HepG2 (cell line): ENCODE measurements around the gene SAMD10. TPM values are rescaled to one million over a fixed set of nuclear protein-coding genes. Genes with fewer than 3 reads are reported as not detected.

ENCODE experiments used
- ATAC-seq: fragments of 200-7000 bp; cut with Tn5 transposase; 3 replicates; pipeline ENCODE4 v1.9.1; 2020; ENCODE audit warnings: mild to moderate bottlenecking, moderate library complexity
- BruUV-seq: library from RNA; stranded (reverse); fragments of 400-500 nt; replicated peaks from 2 replicates; lab custom pipeline; 2021; lab: Mats Ljungman, UMichigan
- CTCF ChIA-PET: fragments of 300-600 bp; formaldehyde crosslinking; extraction: SDS; loops from one replicate; lab custom pipeline; 2021; ENCODE audit warnings: low total read pairs, inconsistent platforms, low intra/inter-chr PET ratio; lab: Yijun Ruan, JAX
- POLR2A ChIA-PET: fragments of 350-600 bp; sonication (Branson Sonifier 250); formaldehyde crosslinking; loops from one replicate; lab custom pipeline; 2020; ENCODE audit warnings: antibody characterized with exemption, inconsistent platforms; lab: Yijun Ruan, JAX
- DNase-seq: peaks from one replicate; pipeline ENCODE4 v3.0.0-alpha.2; 2015; ENCODE audit warnings: low spot score
- FAIRE-seq: peaks from 3 replicates; lab custom pipeline; 2011; peaks lifted over from hg19 to GRCh38; lab: Jason Lieb, UNC
- H2AFZ ChIP-seq: one replicate; pipeline ENCODE4 v1.6.1; 2011; ENCODE audit warnings: low read length, inconsistent platforms
- H3K27ac ChIP-seq: fragments of 300-600 bp; 3 replicates; pipeline ENCODE4 v1.8.0; 2011; ENCODE audit warnings: mixed run types, mild to moderate bottlenecking, mixed read lengths, low read length, inconsistent platforms; ENCODE audit not compliant: insufficient read depth; ENCODE audit errors: extremely low read length
- H3K27me3 ChIP-seq, 2 experiments: fragments of 200-600 bp in 1 of 2; 2 replicates in 1 of 2; 3 replicates in 1 of 2; pipeline versions ENCODE4 v1.6.0 to v1.8.0; 2011; ENCODE audit warnings: low read length in 2 of 2, mild to moderate bottlenecking in 2 of 2, moderate library complexity in 2 of 2, inconsistent platforms in 1 of 2; ENCODE audit not compliant: insufficient read depth in 2 of 2, control insufficient read depth in 1 of 2
- H3K36me3 ChIP-seq, 2 experiments: fragments of 200-600 bp in 1 of 2; replicated peaks in 1 of 2; 2 replicates in 1 of 2; 3 replicates in 1 of 2; pipeline versions ENCODE4 v1.5.1 to v1.8.0; 2011; ENCODE audit warnings: low read length in 2 of 2, inconsistent platforms in 1 of 2; ENCODE audit not compliant: insufficient read depth in 2 of 2, control insufficient read depth in 1 of 2
- H3K4me1 ChIP-seq: 2 replicates; pipeline ENCODE4 v1.5.1; 2012; ENCODE audit warnings: low read length, inconsistent platforms; ENCODE audit not compliant: insufficient read depth
- H3K4me2 ChIP-seq: 2 replicates; pipeline ENCODE4 v1.6.0; 2011; ENCODE audit warnings: low read depth, low read length, inconsistent platforms
- H3K4me3 ChIP-seq, 3 experiments: fragments of 200-600 bp in 1 of 3; sonication (generic), shearing (Covaris generic) in 1 of 3; replicated peaks in 1 of 3; 2 replicates each; pipeline ENCODE4 v1.5.1; 2011 to 2016; ENCODE audit warnings: low read length in 3 of 3, inconsistent platforms in 2 of 3, low read depth in 2 of 3, mild to moderate bottlenecking in 2 of 3, control low read depth in 1 of 3, mixed read lengths in 1 of 3; ENCODE audit not compliant: insufficient read depth in 1 of 3
- H3K79me2 ChIP-seq: one replicate; pipeline ENCODE4 v1.6.1; 2011; ENCODE audit warnings: low read length, inconsistent platforms; ENCODE audit not compliant: insufficient read depth
- H3K9ac ChIP-seq: 2 replicates; pipeline ENCODE4 v1.6.0; 2011; ENCODE audit warnings: mild to moderate bottlenecking, low read depth, low read length, inconsistent platforms; ENCODE audit not compliant: insufficient read depth
- H3K9me3 ChIP-seq: 2 replicates; pipeline ENCODE4 v1.5.1; 2012; ENCODE audit warnings: mild to moderate bottlenecking, low read length
- H4K20me1 ChIP-seq: 2 replicates; pipeline ENCODE4 v1.6.0; 2011; ENCODE audit warnings: inconsistent platforms, mild to moderate bottlenecking, low read length, moderate library complexity; ENCODE audit not compliant: insufficient read depth
- AGO2 ChIP-seq: fragments of 200-400 bp; formaldehyde crosslinking; optimal IDR thresholded peaks from 2 replicates; pipeline ENCODE3; 2017; ENCODE audit warnings: mild to moderate bottlenecking, low read depth, low read length, moderate library complexity
- ATF3 ChIP-seq: sonication (generic); formaldehyde crosslinking; IDR thresholded peaks from 2 replicates; pipeline ENCODE4 v1.4.0; 2020; ENCODE audit warnings: missing genetic modification reagents
- CTCF ChIP-seq: sonication (generic); formaldehyde crosslinking; IDR thresholded peaks from 2 replicates; pipeline ENCODE4 v1.5.0; 2020; ENCODE audit warnings: mild to moderate bottlenecking, missing genetic modification reagents, moderate library complexity
- ESRRA ChIP-seq: sonication (generic); formaldehyde crosslinking; IDR thresholded peaks from 2 replicates; pipeline ENCODE4 v1.5.1; 2020; ENCODE audit warnings: mild to moderate bottlenecking, low read depth, missing genetic modification reagents
- MED13 ChIP-seq: sonication (generic); formaldehyde crosslinking; IDR thresholded peaks from 2 replicates; pipeline ENCODE4 v1.5.0; 2020; ENCODE audit warnings: missing genetic modification reagents
- NFIB ChIP-seq: sonication (generic); formaldehyde crosslinking; IDR thresholded peaks from 2 replicates; pipeline ENCODE4 v1.9.0; 2021; ENCODE audit warnings: missing genetic modification reagents, mild to moderate bottlenecking, borderline replicate concordance
- SP4 ChIP-seq: sonication (generic); formaldehyde crosslinking; IDR thresholded peaks from 2 replicates; pipeline ENCODE4 v1.8.1; 2023; ENCODE audit warnings: mild to moderate bottlenecking, missing genetic modification reagents
- ZFY ChIP-seq: sonication (generic); formaldehyde crosslinking; IDR thresholded peaks from 2 replicates; pipeline ENCODE4 v1.4.0; 2020; ENCODE audit warnings: missing genetic modification reagents
- ZNF225 ChIP-seq: sonication (generic); formaldehyde crosslinking; IDR thresholded peaks from 2 replicates; pipeline ENCODE4 v1.4.0; 2020; ENCODE audit warnings: mild to moderate bottlenecking, missing genetic modification reagents
- ZNF333 ChIP-seq: sonication (generic); formaldehyde crosslinking; IDR thresholded peaks from 2 replicates; pipeline ENCODE4 v1.4.0; 2020; ENCODE audit warnings: mild to moderate bottlenecking, missing genetic modification reagents, borderline replicate concordance
- ZNF605 ChIP-seq: sonication (generic); formaldehyde crosslinking; IDR thresholded peaks from 2 replicates; pipeline ENCODE4 v1.8.0; 2022; ENCODE audit warnings: mild to moderate bottlenecking, missing genetic modification reagents
- ZNF687 ChIP-seq: sonication (generic); formaldehyde crosslinking; IDR thresholded peaks from 2 replicates; pipeline ENCODE4 v1.5.1; 2020; ENCODE audit warnings: mild to moderate bottlenecking, missing genetic modification reagents, moderate library complexity
- ZNF776 ChIP-seq: sonication (generic); formaldehyde crosslinking; IDR thresholded peaks from 2 replicates; pipeline ENCODE4 v1.4.0; 2020; ENCODE audit warnings: mild to moderate bottlenecking, missing genetic modification reagents
- ZNF790 ChIP-seq: sonication (generic); formaldehyde crosslinking; IDR thresholded peaks from 2 replicates; pipeline ENCODE4 v1.8.0; 2022; ENCODE audit warnings: missing genetic modification reagents, mild to moderate bottlenecking, borderline replicate concordance
- WGBS: methylation state at CpG from one replicate; pipeline ENCODE4 v1.1.6; 2017; ENCODE audit warnings: low lambda C conversion rate; 5-methylcytosine and 5-hydroxymethylcytosine counted together
- in situ Hi-C: cut with HindIII; loops from 2 replicates; pipeline ENCODE4 v1.10.0; 2017; ENCODE audit warnings: low pct_unique_long_range_greater_than_20kb; ENCODE audit not compliant: extremely low pct_ligation_motif_present
- intact Hi-C: fragments of 100-400 bp; cut with micrococcal nuclease; formaldehyde crosslinking; loops from one replicate; pipeline ENCODE4 v1.10.0; 2022; ENCODE audit not compliant: unreplicated experiment
- polyA plus RNA-seq, 8 experiments: library from polyadenylated mRNA; depleted of rRNA in 3 of 8; stranded (reverse) in 7 of 8; unstranded in 1 of 8; fragments of >200 nt; fragmentation: Illumina TruSeq in 4 of 8; extraction: Trizol in 4 of 8; gene quantifications; 2 replicates each; pipeline versions ENCODE4 v1.2.1 to v1.2.3, GENCODE V29; 2011 to 2016; ENCODE audit warnings: low read depth in 4 of 8, missing spikeins in 1 of 8, mixed read lengths in 1 of 8; ENCODE audit not compliant: insufficient read depth in 1 of 8
- total RNA-seq, 5 experiments: library from RNA; depleted of rRNA; stranded (reverse); fragments of >200 nt; fragmentation: Illumina TruSeq; extraction: Trizol; gene quantifications; 2 replicates each; pipeline ENCODE4 v1.2.3, GENCODE V29; 2016; ENCODE audit warnings: low read depth in 1 of 5

SAMD10 gene
- total and polyA plus RNA-seq, 2 of the 13 experiments (the other 11 are each of a cell fraction or from before 2014, with no cell fraction given) = 6.1 to 11.0 TPM

- Histone ChIP-seq H4K20me1 (no peaks in the 10 kb centered on the region; the same call in 1 of the 2 replicates), H3K27me3 (no peaks in the 10 kb centered on the region; a peak in 1 of 5 replicates), H3K9me3 (no peaks in the 10 kb centered on the region), H2AFZ (no peak overlapping the region), H3K9ac (no peak overlapping the region), H3K4me1 (peaks cover 52% of the 10 kb centered on the region), H3K27ac (no peak overlapping the region), H3K4me3 (no peak overlapping the region), H3K79me2 (no peaks in the 10 kb centered on the region), H3K4me2 (no peak overlapping the region), H3K36me3 (no peaks in the 10 kb centered on the region; a peak in 2 of 5 replicates)
- in situ Hi-C loops = loop anchor here (5.0 kb wide), 1 partner anchor 83 kb away; no protein-coding TSS in a partner anchor
- 88% methylated on average over 19 of the region's 19 CpGs for WGBS
- CTCF ChIA-PET = interaction anchor here (1.1 to 2.4 kb wide), 9 partner anchors 19 to 437 kb away, joined by 3 to 18 read pairs (median 5); partner anchors contain the start of genes ARFRP1 and ZGPAT
- POLR2A ChIA-PET = interaction anchor here (0.8 to 2.7 kb wide), 11 partner anchors 17 to 437 kb away, joined by 3 to 17 read pairs (median 4); partner anchors contain the start of genes HELZ2, PTK6, TPD52L2 and UCKL1
- BruUV-seq = no TSS peak
- FAIRE-seq (no peak), DNase-seq (no peak), ATAC-seq (no peak)
- intact Hi-C loops = loop anchor here (5.0 kb wide), 1 partner anchor 437 kb away; the partner anchor contains the start of gene PTK6
- TF ChIP-seq ZFY (CRISPR knock-in tag) (0 out of 2 replicates have a peak, but pooled peaks have one; percentile 2), ZNF687 (CRISPR knock-in tag) (no peak), CTCF (CRISPR knock-in tag) (0 out of 2 replicates have a peak, but pooled peaks have one; percentile 5), ZNF790 (CRISPR knock-in tag) (no peak), ZNF605 (CRISPR knock-in tag) (0 out of 2 replicates have a peak, but pooled peaks have one; percentile 41), ZNF776 (CRISPR knock-in tag) (0 out of 2 replicates have a peak, but pooled peaks have one; percentile 1), AGO2 (peak; percentile 12), ZNF225 (no peak), MED13 (CRISPR knock-in tag) (no peak), ESRRA (no peak), ZNF333 (CRISPR knock-in tag) (no peak), ATF3 (CRISPR knock-in tag) (0 out of 2 replicates have a peak, but pooled peaks have one; percentile 0), SP4 (CRISPR knock-in tag) (0 out of 2 replicates have a peak, but pooled peaks have one; percentile 46), NFIB (CRISPR knock-in tag) (0 out of 2 replicates have a peak, but pooled peaks have one; percentile 28)
These were observed 4.8 kb downstream of the SAMD10 start for GRCh38 chr20:63974402-63975200.
